GM10248 (cell line): ENCODE results near the gene PRKAR1B.

Experiments used
- CTCF ChIA-PET: fragments of 300-600 bp; sonication (Branson Sonifier 250); formaldehyde crosslinking; extraction: SDS; loops from one replicate; lab custom pipeline; 2021; ENCODE audit warnings: antibody characterized with exemption; lab: Yijun Ruan, JAX
- POLR2A ChIA-PET: fragments of 350-650 bp; sonication (Branson Sonifier 250); formaldehyde crosslinking; extraction: SDS; loops from one replicate; lab custom pipeline; 2020; ENCODE audit warnings: antibody characterized with exemption; lab: Yijun Ruan, JAX
- DNase-seq: peaks from one replicate; pipeline ENCODE4 v3.0.0; 2012; ENCODE audit errors: extremely low spot score
- CTCF ChIP-seq: IDR thresholded peaks from 2 replicates; pipeline ENCODE4 v1.5.1; 2012; ENCODE audit warnings: mild to moderate bottlenecking, low read depth; ENCODE audit errors: extremely low read depth, missing control alignments, control extremely low read depth

PRKAR1B gene

GRCh38 chr7:631291-631711, 95.8 kb downstream of the PRKAR1B start:
- ChIA-PET CTCF (no interaction called here), POLR2A (no interaction called here)
- DNase-seq = no peak
- no peak for TF ChIP-seq CTCF

DNA sequence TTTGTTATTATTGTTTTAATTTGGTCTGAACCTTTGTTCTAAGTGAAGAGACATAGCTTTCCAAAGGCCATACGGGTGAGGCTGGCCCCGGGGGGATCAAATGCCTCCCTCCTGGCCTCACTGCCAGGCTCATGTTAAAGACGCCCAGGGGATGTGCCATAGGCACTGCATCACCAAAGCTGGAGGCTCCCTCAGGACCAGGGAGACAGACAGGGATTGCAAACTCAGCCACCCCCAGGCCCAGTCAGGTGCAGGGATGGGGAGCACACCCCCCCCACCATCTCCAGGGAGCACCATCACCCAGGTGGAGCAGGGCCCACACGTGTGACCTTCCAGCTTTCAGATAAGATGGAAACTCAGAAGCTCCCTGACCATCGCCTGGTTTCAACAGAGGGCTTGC, 96.5 kb downstream of the PRKAR1B start:
- ChIA-PET CTCF (no interaction called here), POLR2A (no interaction called here)
- DNase-seq = no peak
- no peak for TF ChIP-seq CTCF

DNA sequence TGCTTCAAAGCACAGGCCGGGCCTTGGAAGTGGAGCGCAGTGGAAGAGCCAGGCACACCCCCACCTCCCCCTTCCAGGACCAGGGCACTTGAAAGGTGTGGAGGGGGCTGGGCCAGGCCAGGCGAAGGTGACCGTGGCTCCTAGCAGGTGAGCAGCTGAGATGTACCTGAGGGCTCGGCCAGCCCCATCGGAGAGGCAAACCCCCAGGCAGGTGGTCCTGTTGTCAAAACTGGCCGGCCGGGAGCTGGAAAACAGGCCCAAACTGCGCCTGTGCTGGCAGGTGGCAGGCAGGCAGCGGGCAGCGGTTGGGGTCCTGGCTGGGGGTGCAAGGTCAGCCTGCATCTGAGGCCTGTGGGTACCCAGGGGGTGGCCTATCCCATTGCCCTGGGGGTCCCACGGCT, 97.0 kb downstream of the PRKAR1B start:
- CTCF ChIA-PET = no interaction called here
- no peak for TF ChIP-seq CTCF
- no peak for DNase-seq
- POLR2A ChIA-PET = no interaction called here

- TF ChIP-seq CTCF = no peak
- DNase-seq = no peak
- POLR2A ChIA-PET = no interaction called here
- CTCF ChIA-PET = no interaction called here
Observed at GRCh38 chr7:628826-629225, 98.3 kb downstream of the PRKAR1B start.

DNA sequence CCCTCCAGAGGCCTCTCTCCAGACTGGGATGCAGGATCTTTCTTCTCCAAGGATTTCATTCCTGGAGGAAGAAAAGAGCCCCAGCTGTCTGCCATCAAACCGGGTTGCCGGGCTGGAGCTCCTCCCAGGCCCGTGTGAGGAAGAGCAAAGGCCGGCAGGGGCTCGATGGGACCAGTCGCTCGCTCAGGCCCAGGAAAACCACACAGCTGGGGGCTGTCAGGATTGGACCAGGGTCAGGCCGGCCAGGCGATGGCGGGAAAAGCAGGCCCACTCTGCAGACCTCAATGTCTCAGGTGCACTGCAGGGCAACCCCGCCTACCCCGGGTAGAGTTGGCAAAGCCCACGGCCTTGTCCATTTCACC, 98.7 kb downstream of the PRKAR1B start:
- POLR2A ChIA-PET = no interaction called here
- TF ChIP-seq CTCF = no peak
- CTCF ChIA-PET = no interaction called here
- DNase-seq = no peak

- ChIA-PET CTCF (interaction anchor here (1.1 to 1.7 kb wide), 3 partner anchors 8 to 11 kb away, joined by 4 to 5 read pairs (median 4); no protein-coding TSS in a partner anchor), POLR2A (no interaction called here)
- no peak for TF ChIP-seq CTCF
- DNase-seq = no peak
Observed at GRCh38 chr7:627661-628401, 99.2 kb downstream of the PRKAR1B start.
